Spleen (tissue), 7 donors: Measurements from ENCODE around the gene LYPD3.

Experiments used
- CTCF ChIP-seq, 11 experiments: fragments of 200-600 bp in 7 of 11; fragments of 450-650 bp in 4 of 11; sonication (generic) in 4 of 11; IDR thresholded peaks in 8 of 11; conservative IDR thresholded peaks in 3 of 11; 1 replicate in 7 of 11; 2 replicates in 4 of 11; pipeline versions ENCODE4 v1.4.0 to v1.8.0; 2016 to 2021; ENCODE audit warnings: antibody characterized with exemption in 11 of 11, inconsistent platforms in 4 of 11, mild to moderate bottlenecking in 1 of 11
- POLR2A ChIP-seq, 3 donors: fragments of 450-650 bp; IDR thresholded peaks; one replicate each; pipeline ENCODE4 v1.5.1; 2017; ENCODE audit warnings: antibody characterized with exemption in 3 of 3, mild to moderate bottlenecking in 1 of 3
- donor health status: DM: no; HTN: no; CAD: no; lungs with moderate emphysema.
- donor health status: DM: no; HTN: no; CAD: no.
- donor health status: DM: no; HTN: no; CAD: no.

- TF ChIP-seq POLR2A (IDR thresholded peaks at IDR 0.05) = no peak
- TF ChIP-seq CTCF (IDR thresholded peaks at IDR 0.05 in 8 of 11, conservative IDR thresholded peaks at IDR 0.05 in 3 of 11) = no peak
Measured at GRCh38 chr19:43466793-43467192, 1.4 kb upstream of the LYPD3 start.
